Prostate gland (tissue), 1 donor: ENCODE data around the gene GNL1.

Experiments
- POLR2A ChIP-seq: fragments of 450-650 bp; IDR thresholded peaks from one replicate; pipeline ENCODE4 v1.6.1; 2016; ENCODE audit warnings: antibody characterized with exemption, mild to moderate bottlenecking
- POLR2AphosphoS5 ChIP-seq: sonication (generic); formaldehyde crosslinking; IDR thresholded peaks from one replicate; pipeline ENCODE4 v1.6.1; 2017; ENCODE audit warnings: antibody characterized with exemption

GRCh38 chr6:30589754-30590358 lies 33.6 kb upstream of the GNL1 start:
- no peak for TF ChIP-seq POLR2A
- no peak for TF ChIP-seq POLR2AphosphoS5
